ENCODE measurements around the gene PRDX3.

- TF ChIP-seq POLR2AphosphoS5 (IDR thresholded peaks at IDR 0.05; ENCODE audit: borderline replicate concordance, low read depth, low read length) (no peak), FOXP2 (optimal IDR thresholded peaks at IDR 0.05; ENCODE audit: control extremely low read depth, extremely low read length, insufficient read depth) (no peak)
Measured at GRCh38 chr10:119206603-119207365, 28.2 kb upstream of the PRDX3 start.

Measured in SK-N-MC (cell line).